GM12878 (cell line): ENCODE measurements around the gene CCDC182. TPM values are rescaled to one million over a fixed set of nuclear protein-coding genes. Genes with fewer than 3 reads are reported as not detected.

Experiments used
- ATAC-seq: fragments of 200-7000 bp; cut with Tn5 transposase; 3 replicates; pipeline ENCODE4 v1.9.1; 2020; ENCODE audit warnings: mild to moderate bottlenecking, moderate library complexity
- BruUV-seq: library from RNA; stranded (reverse); fragments of 400-500 nt; replicated peaks from 2 replicates; lab custom pipeline; 2021; lab: Mats Ljungman, UMichigan
- CTCF ChIA-PET: fragments of 300-600 bp; sonication (Branson Sonifier 250); formaldehyde crosslinking; extraction: SDS; loops from one replicate; lab custom pipeline; 2021; ENCODE audit warnings: inconsistent platforms; lab: Yijun Ruan, JAX
- POLR2A ChIA-PET: fragments of 350-600 bp; formaldehyde crosslinking; extraction: SDS; loops from one replicate; lab custom pipeline; 2021; ENCODE audit warnings: inconsistent platforms; lab: Charles Lee
- RAD21 ChIA-PET: fragments of 300-600 bp; sonication (Branson Sonifier 250); formaldehyde crosslinking; loops from one replicate; lab custom pipeline; 2023; ENCODE audit warnings: antibody characterized with exemption; ENCODE audit not compliant: unreplicated experiment; lab: Charles Lee
- SMC1A ChIA-PET: fragments of 300-600 bp; sonication (Branson Sonifier 250); formaldehyde crosslinking; loops from one replicate; lab custom pipeline; 2023; ENCODE audit not compliant: unreplicated experiment, uncharacterized antibody; lab: Charles Lee
- DNase-seq: peaks from one replicate; pipeline ENCODE4 v3.0.0-alpha.2; 2011; ENCODE audit warnings: low read depth, low spot score
- FAIRE-seq: peaks from 3 replicates; lab custom pipeline; 2011; peaks lifted over from hg19 to GRCh38; lab: Jason Lieb, UNC
- H2AFZ ChIP-seq: 2 replicates; pipeline ENCODE4 v1.6.0; 2011; ENCODE audit warnings: low read depth, low read length, control low read depth; ENCODE audit not compliant: control insufficient read depth
- H3K27ac ChIP-seq: 2 replicates; pipeline ENCODE4 v1.5.1; 2011; ENCODE audit warnings: control low read depth; ENCODE audit not compliant: control insufficient read depth, insufficient read depth
- H3K27me3 ChIP-seq, 2 experiments: replicated peaks in 1 of 2; 2 replicates each; pipeline versions ENCODE4 v1.6.0 to v1.6.1; 2011; ENCODE audit warnings: low read length in 1 of 2; ENCODE audit not compliant: control insufficient read depth in 2 of 2, insufficient read depth in 2 of 2
- H3K36me3 ChIP-seq, 2 experiments: 2 replicates each; pipeline ENCODE4 v1.5.1; 2011; ENCODE audit warnings: low read length in 1 of 2; ENCODE audit not compliant: control insufficient read depth in 2 of 2, insufficient read depth in 2 of 2
- H3K4me1 ChIP-seq: 2 replicates; pipeline ENCODE4 v1.6.1; 2011; ENCODE audit warnings: mild to moderate bottlenecking, low read length, moderate library complexity, mixed read lengths; ENCODE audit not compliant: control insufficient read depth, insufficient read depth
- H3K4me2 ChIP-seq: 2 replicates; pipeline ENCODE4 v1.6.0; 2011; ENCODE audit warnings: control low read depth; ENCODE audit not compliant: control insufficient read depth, insufficient read depth
- H3K4me3 ChIP-seq: fragments of 200-600 bp; sonication (generic); 2 replicates; pipeline ENCODE4 v1.5.1; 2016
- H3K79me2 ChIP-seq: 2 replicates; pipeline ENCODE4 v1.6.0; 2011; ENCODE audit warnings: low read length; ENCODE audit not compliant: control insufficient read depth, insufficient read depth
- H3K9ac ChIP-seq: 2 replicates; pipeline ENCODE4 v1.8.0; 2011; ENCODE audit warnings: low read length, control low read depth, mixed read lengths; ENCODE audit not compliant: control insufficient read depth, insufficient read depth
- H3K9me3 ChIP-seq: replicated peaks from 3 replicates; pipeline ENCODE4 v1.5.1; 2011; ENCODE audit warnings: mild to moderate bottlenecking, low read length; ENCODE audit not compliant: control insufficient read depth, insufficient read depth
- H4K20me1 ChIP-seq: 2 replicates; pipeline ENCODE4 v1.6.0; 2011; ENCODE audit not compliant: control insufficient read depth, insufficient read depth
- ATF7 ChIP-seq: fragments of 450-650 bp; IDR thresholded peaks from 2 replicates; pipeline ENCODE4 v1.6.1; 2016; ENCODE audit warnings: low read depth, mild to moderate bottlenecking
- CBX5 ChIP-seq: sonication (generic); IDR thresholded peaks from 2 replicates; pipeline ENCODE4 v1.6.1; 2016; ENCODE audit warnings: low read depth, moderate library complexity, mild to moderate bottlenecking, inconsistent platforms
- EED ChIP-seq: sonication (generic); IDR thresholded peaks from 2 replicates; pipeline ENCODE4 v1.6.1; 2016; ENCODE audit warnings: antibody characterized with exemption, low read depth
- HDAC6 ChIP-seq: fragments of 200-600 bp; sonication (generic); IDR thresholded peaks from one replicate; pipeline ENCODE4 v1.8.0; 2017; ENCODE audit warnings: antibody characterized with exemption; ENCODE audit not compliant: unreplicated experiment
- NR2F1 ChIP-seq: fragments of 450-650 bp; conservative IDR thresholded peaks from 2 replicates; pipeline ENCODE4 v1.6.1; 2017; ENCODE audit warnings: mild to moderate bottlenecking
- NRF1 ChIP-seq: conservative IDR thresholded peaks from 2 replicates; pipeline ENCODE4 v1.6.1; 2011; ENCODE audit warnings: mild to moderate bottlenecking, low read depth, low read length, improper control_type of control experiment
- POU2F2 ChIP-seq: IDR thresholded peaks from 3 replicates; pipeline ENCODE4 v1.6.1; 2011; ENCODE audit warnings: low read depth, mild to moderate bottlenecking, low read length, borderline replicate concordance
- TARDBP ChIP-seq: IDR thresholded peaks from 2 replicates; pipeline ENCODE4 v1.6.1; 2016; ENCODE audit warnings: borderline replicate concordance
- WGBS: methylation state at CpG from one replicate; pipeline ENCODE4 v1.1.6; 2016; ENCODE audit warnings: low lambda C conversion rate; ENCODE audit not compliant: insufficient replicate concordance, insufficient coverage; ENCODE audit errors: missing lambda C conversion rate; 5-methylcytosine and 5-hydroxymethylcytosine counted together
- in situ Hi-C: fragments of 300-500 bp; cut with MboI; formaldehyde crosslinking; loops from 9 replicates; pipeline ENCODE4 v1.14.3; 2018; ENCODE audit warnings: mixed read lengths
- intact Hi-C: fragments of 100-400 bp; cut with micrococcal nuclease; formaldehyde crosslinking; loops from one replicate; pipeline ENCODE4 v1.14.2; 2022; ENCODE audit not compliant: unreplicated experiment
- polyA plus RNA-seq, 11 experiments: library from polyadenylated mRNA; depleted of rRNA in 4 of 11; unstranded in 6 of 11; stranded (reverse) in 5 of 11; fragments of >200 nt; fragmentation: Nextera tagmentation in 4 of 11; fragmentation: Illumina TruSeq in 1 of 11; extraction: Ambion mirVana in 4 of 11; extraction: Trizol in 1 of 11; gene quantifications; 1 replicate in 1 of 11; 2 replicates in 10 of 11; pipeline versions ENCODE4 v1.2.1 to v1.2.3, GENCODE V29; 2011 to 2016; ENCODE audit warnings: inconsistent platforms in 2 of 11, missing spikeins in 2 of 11, low read depth in 1 of 11
- total RNA-seq, 4 experiments: library from RNA; depleted of rRNA in 3 of 4; stranded (reverse); fragments of >200 nt in 3 of 4; fragmentation: Illumina TruSeq in 1 of 4; extraction: Trizol in 1 of 4; gene quantifications; 2 replicates each; pipeline versions ENCODE4 v1.2.1 to v1.2.3, GENCODE V29; 2013 to 2021
- TF ChIP-seq, protein P1 (sequence below): fragments of 450-650 bp; formaldehyde crosslinking; IDR thresholded peaks from 2 replicates; pipeline ENCODE4 v1.4.0; 2022; ENCODE audit warnings: mild to moderate bottlenecking, moderate library complexity
- TF ChIP-seq, protein P2 (sequence below): fragments of 450-650 bp; IDR thresholded peaks from 2 replicates; pipeline ENCODE4 v1.6.1; 2017; ENCODE audit warnings: mild to moderate bottlenecking, moderate library complexity
- TF ChIP-seq, protein P3 (sequence below): fragments of 450-650 bp; IDR thresholded peaks from 2 replicates; pipeline ENCODE4 v1.6.1; 2017; ENCODE audit warnings: mild to moderate bottlenecking, low read depth, inconsistent platforms; ENCODE audit not compliant: poor library complexity, severe bottlenecking
- TF ChIP-seq, protein P4 (sequence below): fragments of 150-350 bp; IDR thresholded peaks from 2 replicates; pipeline ENCODE4 v1.6.1; 2016; ENCODE audit warnings: low read depth, low read length

Gene CCDC182
- total and polyA plus RNA-seq, 10 of the 15 experiments (the other 5 are each of a cell fraction or from before 2014, with no cell fraction given): not detected

DNA sequence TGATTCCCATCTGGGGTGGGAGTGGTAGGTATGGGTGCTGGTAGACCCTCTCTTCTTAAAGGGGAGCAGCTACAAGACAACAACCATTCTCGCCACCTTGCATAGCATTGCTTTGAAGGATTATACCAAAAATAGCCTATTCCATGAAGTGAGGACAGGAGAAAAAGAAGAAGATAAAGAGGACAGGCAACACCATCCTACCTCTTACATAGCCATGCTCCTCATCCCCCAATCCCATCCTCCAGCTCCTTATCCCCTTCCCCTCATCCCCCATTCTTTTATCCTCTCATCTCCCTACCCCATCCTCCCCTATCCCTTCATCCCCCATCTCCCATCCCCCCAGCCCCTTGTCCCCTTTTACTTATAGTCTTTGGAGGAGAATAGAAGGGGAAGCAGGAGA, 29.1 kb downstream of the CCDC182 start:
- Histone ChIP-seq H4K20me1 (no peaks in the 10 kb centered on the region), H3K4me3 (no peak overlapping the region), H3K4me2 (no peak overlapping the region), H3K4me1 (no peaks in the 10 kb centered on the region), H3K27ac (no peak overlapping the region), H3K9ac (no peak overlapping the region), H3K27me3 (peaks cover 0 to 2% of the 10 kb centered on the region in 2 experiments; a peak in 1 of 4 replicates), H3K9me3 (no peaks in the 10 kb centered on the region), H3K36me3 (no peaks in the 10 kb centered on the region), H2AFZ (no peak overlapping the region), H3K79me2 (no peaks in the 10 kb centered on the region)
- POLR2A ChIA-PET: no interaction called here
- ATAC-seq (no peak), DNase-seq (no peak), FAIRE-seq (no peak)
- no TSS peak for BruUV-seq
- SMC1A ChIA-PET: no interaction called here
- in situ Hi-C loops: no loop called here
- RAD21 ChIA-PET: no interaction called here
- CTCF ChIA-PET: no interaction called here
- intact Hi-C loops: no loop called here
- whole genome bisulfite sequencing: 0% methylated on average over 1 of the region's 1 CpG
- TF ChIP-seq, protein P1, sequence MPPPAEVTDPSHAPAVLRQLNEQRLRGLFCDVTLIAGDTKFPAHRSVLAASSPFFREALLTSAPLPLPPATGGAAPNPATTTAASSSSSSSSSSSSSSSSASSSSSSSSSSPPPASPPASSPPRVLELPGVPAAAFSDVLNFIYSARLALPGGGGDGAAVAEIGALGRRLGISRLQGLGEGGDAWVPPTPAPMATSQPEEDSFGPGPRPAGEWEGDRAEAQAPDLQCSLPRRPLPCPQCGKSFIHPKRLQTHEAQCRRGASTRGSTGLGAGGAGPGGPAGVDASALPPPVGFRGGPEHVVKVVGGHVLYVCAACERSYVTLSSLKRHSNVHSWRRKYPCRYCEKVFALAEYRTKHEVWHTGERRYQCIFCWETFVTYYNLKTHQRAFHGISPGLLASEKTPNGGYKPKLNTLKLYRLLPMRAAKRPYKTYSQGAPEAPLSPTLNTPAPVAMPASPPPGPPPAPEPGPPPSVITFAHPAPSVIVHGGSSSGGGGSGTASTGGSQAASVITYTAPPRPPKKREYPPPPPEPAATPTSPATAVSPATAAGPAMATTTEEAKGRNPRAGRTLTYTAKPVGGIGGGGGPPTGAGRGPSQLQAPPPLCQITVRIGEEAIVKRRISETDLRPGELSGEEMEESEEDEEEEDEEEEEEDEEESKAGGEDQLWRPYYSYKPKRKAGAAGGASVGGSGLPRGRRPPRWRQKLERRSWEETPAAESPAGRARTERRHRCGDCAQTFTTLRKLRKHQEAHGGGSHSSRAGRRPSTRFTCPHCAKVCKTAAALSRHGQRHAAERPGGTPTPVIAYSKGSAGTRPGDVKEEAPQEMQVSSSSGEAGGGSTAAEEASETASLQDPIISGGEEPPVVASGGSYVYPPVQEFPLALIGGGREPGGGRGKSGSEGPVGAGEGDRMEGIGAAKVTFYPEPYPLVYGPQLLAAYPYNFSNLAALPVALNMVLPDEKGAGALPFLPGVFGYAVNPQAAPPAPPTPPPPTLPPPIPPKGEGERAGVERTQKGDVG (CRISPR knock-in tag): no peak
- TF ChIP-seq NRF1 (no peak), POU2F2 (no peak), EED (no peak), NR2F1 (no peak), HDAC6 (no peak), CBX5 (no peak), ATF7 (no peak), TARDBP (no peak)
- TF ChIP-seq, protein P2, sequence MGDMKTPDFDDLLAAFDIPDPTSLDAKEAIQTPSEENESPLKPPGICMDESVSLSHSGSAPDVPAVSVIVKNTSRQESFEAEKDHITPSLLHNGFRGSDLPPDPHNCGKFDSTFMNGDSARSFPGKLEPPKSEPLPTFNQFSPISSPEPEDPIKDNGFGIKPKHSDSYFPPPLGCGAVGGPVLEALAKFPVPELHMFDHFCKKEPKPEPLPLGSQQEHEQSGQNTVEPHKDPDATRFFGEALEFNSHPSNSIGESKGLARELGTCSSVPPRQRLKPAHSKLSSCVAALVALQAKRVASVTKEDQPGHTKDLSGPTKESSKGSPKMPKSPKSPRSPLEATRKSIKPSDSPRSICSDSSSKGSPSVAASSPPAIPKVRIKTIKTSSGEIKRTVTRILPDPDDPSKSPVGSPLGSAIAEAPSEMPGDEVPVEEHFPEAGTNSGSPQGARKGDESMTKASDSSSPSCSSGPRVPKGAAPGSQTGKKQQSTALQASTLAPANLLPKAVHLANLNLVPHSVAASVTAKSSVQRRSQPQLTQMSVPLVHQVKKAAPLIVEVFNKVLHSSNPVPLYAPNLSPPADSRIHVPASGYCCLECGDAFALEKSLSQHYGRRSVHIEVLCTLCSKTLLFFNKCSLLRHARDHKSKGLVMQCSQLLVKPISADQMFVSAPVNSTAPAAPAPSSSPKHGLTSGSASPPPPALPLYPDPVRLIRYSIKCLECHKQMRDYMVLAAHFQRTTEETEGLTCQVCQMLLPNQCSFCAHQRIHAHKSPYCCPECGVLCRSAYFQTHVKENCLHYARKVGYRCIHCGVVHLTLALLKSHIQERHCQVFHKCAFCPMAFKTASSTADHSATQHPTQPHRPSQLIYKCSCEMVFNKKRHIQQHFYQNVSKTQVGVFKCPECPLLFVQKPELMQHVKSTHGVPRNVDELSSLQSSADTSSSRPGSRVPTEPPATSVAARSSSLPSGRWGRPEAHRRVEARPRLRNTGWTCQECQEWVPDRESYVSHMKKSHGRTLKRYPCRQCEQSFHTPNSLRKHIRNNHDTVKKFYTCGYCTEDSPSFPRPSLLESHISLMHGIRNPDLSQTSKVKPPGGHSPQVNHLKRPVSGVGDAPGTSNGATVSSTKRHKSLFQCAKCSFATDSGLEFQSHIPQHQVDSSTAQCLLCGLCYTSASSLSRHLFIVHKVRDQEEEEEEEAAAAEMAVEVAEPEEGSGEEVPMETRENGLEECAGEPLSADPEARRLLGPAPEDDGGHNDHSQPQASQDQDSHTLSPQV: no peak
- TF ChIP-seq, protein P3, sequence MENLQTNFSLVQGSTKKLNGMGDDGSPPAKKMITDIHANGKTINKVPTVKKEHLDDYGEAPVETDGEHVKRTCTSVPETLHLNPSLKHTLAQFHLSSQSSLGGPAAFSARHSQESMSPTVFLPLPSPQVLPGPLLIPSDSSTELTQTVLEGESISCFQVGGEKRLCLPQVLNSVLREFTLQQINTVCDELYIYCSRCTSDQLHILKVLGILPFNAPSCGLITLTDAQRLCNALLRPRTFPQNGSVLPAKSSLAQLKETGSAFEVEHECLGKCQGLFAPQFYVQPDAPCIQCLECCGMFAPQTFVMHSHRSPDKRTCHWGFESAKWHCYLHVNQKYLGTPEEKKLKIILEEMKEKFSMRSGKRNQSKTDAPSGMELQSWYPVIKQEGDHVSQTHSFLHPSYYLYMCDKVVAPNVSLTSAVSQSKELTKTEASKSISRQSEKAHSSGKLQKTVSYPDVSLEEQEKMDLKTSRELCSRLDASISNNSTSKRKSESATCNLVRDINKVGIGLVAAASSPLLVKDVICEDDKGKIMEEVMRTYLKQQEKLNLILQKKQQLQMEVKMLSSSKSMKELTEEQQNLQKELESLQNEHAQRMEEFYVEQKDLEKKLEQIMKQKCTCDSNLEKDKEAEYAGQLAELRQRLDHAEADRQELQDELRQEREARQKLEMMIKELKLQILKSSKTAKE: no peak
- TF ChIP-seq, protein P4, sequence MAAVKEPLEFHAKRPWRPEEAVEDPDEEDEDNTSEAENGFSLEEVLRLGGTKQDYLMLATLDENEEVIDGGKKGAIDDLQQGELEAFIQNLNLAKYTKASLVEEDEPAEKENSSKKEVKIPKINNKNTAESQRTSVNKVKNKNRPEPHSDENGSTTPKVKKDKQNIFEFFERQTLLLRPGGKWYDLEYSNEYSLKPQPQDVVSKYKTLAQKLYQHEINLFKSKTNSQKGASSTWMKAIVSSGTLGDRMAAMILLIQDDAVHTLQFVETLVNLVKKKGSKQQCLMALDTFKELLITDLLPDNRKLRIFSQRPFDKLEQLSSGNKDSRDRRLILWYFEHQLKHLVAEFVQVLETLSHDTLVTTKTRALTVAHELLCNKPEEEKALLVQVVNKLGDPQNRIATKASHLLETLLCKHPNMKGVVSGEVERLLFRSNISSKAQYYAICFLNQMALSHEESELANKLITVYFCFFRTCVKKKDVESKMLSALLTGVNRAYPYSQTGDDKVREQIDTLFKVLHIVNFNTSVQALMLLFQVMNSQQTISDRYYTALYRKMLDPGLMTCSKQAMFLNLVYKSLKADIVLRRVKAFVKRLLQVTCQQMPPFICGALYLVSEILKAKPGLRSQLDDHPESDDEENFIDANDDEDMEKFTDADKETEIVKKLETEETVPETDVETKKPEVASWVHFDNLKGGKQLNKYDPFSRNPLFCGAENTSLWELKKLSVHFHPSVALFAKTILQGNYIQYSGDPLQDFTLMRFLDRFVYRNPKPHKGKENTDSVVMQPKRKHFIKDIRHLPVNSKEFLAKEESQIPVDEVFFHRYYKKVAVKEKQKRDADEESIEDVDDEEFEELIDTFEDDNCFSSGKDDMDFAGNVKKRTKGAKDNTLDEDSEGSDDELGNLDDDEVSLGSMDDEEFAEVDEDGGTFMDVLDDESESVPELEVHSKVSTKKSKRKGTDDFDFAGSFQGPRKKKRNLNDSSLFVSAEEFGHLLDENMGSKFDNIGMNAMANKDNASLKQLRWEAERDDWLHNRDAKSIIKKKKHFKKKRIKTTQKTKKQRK: no peak
